ENCODE results near the gene G6PC2.

GRCh38 chr2:168913495-168913894 lies 12.4 kb downstream of the G6PC2 start:
- no peak for TF ChIP-seq CTCF (IDR thresholded peaks at IDR 0.05)
- TF ChIP-seq STAT6 (CRISPR knock-in tag; conservative IDR thresholded peaks at IDR 0.05; ENCODE audit: low read depth) = no peak
- no peak for TF ChIP-seq HMGXB4 (CRISPR knock-in tag; IDR thresholded peaks at IDR 0.05)
- TF ChIP-seq NFATC4 (CRISPR knock-in tag; IDR thresholded peaks at IDR 0.05) = no peak
- no peak for TF ChIP-seq CREB1 (CRISPR knock-in tag; IDR thresholded peaks at IDR 0.05)
- no peak for TF ChIP-seq ATF2 (CRISPR knock-in tag; IDR thresholded peaks at IDR 0.05; ENCODE audit: borderline replicate concordance, low read depth)
- TF ChIP-seq ZNF416 (CRISPR knock-in tag; IDR thresholded peaks at IDR 0.05) = no peak
- no peak for TF ChIP-seq CBFB (CRISPR knock-in tag; IDR thresholded peaks at IDR 0.05; ENCODE audit: low read depth)
- TF ChIP-seq TEAD4 (CRISPR knock-in tag; IDR thresholded peaks at IDR 0.05) = no peak
- no peak for TF ChIP-seq ATF3 (CRISPR knock-in tag; conservative IDR thresholded peaks at IDR 0.05)
- no peak for TF ChIP-seq NFE2L1 (CRISPR knock-in tag; IDR thresholded peaks at IDR 0.05)
- no peak for TF ChIP-seq NR3C1 (CRISPR knock-in tag; conservative IDR thresholded peaks at IDR 0.05; ENCODE audit: low read depth)
- no peak for TF ChIP-seq MAX (CRISPR knock-in tag; IDR thresholded peaks at IDR 0.05)
